Measurements from ENCODE around the gene FAM72A.
"Not testable (repeated sequence)": the region's sequence is repeated elsewhere in the genome, so short reads cannot be mapped to it uniquely, and the experiment has no call there.

FAM72A gene

DNA sequence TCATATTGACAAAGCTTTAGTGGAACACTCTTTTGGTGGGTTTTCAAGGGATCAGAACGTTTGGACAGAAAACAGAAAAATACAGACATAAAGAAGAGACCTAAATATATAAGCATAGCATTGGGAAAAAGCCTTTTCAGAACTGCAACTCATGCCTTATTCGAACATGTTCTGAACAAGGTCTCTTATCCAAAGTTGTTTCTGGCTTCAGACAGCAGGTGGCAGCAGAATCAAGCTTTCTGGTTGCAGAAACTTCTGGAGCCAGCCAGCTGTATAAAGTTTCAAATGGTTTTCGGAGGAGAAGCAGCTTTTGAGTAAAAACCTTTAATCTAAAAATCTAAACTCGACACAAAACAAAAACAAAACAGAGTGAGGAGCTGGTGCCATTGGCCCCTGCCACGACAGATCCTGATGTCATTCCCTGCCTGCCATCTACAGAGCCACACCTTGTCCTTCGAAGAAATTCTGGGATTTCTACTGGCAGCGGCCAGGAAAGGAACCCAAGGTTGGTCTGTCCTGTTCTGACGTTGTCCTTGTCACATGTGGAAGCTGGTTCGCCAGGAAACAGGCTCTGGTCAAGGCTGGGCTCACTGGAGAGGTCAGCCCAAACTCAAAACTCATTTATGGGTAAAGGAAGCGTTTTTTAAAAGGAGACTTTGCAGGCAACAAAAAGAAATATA lies 35.1 kb downstream of the FAM72A start:
- DNase-seq (ENCODE audit: low spot score): not testable (repeated sequence)

DNA sequence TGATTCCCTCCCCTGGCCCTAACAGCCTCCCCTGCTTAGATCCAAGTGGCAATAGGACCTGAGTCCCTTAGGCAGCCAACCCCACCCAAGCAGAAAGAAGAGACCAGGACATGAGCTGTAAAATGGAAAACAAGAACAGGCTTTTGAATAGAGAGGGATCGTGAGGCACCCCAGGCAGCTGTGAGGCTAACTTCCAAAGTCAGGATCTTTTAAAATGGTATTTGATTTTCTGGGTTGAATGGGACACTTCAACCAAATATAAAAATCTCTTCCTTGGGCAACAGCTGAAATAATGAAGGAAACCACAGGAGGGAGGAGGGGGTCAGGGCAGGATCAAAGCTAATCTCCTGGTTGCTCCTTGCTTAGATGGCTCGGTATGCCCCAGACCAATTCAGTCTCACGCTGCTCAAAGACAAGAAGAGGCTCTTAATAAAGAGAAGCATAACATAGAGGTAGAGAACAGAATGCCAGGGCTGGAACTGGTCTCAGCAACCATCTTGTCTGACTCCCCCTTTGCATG lies 56.8 kb downstream of the FAM72A start:
- no peak for DNase-seq (ENCODE audit: low spot score)

DNA sequence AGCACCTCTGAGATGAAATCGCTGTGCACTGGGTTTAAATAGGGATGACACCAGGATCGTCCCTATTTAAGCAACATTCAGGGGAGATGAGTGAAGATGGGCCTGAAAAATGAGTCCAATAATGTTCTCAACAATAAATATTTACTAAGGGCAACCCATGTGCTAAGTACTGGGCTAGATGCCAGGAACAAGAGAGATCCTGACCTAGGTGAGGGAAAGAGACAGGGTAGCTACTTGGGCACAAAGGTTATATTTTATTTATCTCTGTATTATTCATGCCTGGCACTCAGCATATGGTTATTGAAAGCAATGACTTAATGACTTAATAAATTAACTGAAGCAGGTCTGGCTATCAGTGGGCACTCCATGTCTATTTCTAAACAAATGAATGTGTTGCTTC lies 58.0 kb downstream of the FAM72A start:
- DNase-seq (ENCODE audit: low spot score): no peak

DNA sequence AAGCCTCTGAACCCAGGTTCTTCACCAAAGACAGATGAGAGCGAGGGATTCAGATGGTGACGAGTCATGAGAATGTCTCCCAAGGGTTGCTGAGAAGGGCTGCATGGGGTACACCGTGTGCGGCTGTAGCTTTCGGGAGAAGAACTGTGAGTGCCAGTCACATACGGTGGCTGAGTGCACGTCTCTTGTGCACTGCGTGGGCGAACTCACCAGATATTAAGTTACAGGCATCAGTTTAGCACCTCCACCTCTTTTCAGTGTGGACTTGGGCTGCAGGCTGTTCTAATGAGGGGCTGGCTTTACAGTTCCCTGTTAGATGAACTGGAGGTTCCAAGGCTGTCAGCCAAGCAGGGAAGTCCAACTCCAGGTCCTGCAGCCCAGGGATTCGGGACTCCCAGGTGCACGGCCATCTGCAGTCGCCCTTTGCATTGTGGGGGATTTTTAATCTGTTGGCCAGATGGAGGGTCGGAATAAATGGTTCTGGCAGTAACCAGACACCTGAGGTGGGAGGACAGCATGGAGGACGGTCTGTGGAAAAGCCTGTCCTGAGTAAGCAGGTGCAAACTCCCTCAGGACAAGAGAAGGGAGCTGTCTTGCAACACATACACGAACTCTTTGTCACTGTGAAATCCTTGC lies 59.0 kb downstream of the FAM72A start:
- DNase-seq (ENCODE audit: low spot score): no peak

DNA sequence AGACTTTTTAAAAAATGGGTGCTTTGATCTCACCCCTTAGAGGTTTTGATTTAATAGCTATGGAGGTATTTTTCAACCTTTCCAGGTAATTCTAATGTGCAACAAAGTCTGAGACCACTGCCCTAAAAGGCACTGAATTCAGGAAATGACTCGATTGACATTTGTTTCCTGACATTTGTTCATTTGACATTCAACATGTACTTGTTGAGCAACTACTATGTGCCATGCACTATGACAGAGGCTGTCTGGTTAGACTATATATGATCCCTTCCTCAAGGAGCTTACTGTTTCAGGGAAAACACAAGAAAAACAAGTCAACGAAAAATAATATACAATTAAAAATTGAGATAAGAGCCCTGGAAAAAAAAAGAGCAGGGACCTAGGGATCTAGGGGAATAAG lies 59.9 kb downstream of the FAM72A start:
- DNase-seq (ENCODE audit: low spot score): no peak

DNA sequence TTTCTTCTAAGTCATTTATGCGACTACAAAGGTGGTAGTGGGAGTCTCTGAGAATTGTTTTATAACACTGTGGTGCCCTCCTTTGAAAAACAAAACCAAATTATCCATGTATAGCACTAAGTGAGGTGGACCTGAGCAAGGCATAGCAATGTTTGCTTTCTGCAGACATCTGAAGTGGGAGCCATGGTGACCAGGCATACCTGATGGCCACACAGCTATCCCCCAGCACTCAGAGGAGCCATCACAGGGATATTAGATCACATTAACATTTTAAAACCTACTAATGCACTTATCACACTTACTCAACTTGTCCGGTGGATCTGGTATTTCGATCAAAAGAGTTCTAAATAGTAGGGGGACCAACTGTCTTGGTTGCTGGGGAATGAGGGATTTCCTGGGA lies 60.6 kb downstream of the FAM72A start:
- no peak for DNase-seq (ENCODE audit: low spot score)

DNA sequence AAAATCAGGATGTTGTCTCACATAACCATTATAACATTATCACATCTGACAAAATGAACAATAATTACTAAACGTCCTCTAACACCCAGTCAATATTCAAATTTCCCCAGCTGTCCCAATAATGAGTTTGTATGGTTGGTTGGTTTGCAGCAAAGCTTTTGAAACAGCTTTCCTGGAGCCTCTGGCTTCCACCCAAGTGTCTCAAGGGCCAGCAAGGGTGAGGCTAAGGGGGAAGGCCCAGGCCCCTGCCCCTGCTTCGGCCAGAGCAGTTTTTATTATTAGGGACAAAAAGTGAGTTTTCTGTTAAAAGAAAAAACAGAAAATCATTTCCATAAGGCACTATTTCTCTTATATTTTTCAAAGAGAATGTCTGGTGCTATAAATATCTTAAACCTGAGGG lies 66.4 kb downstream of the FAM72A start:
- DNase-seq (ENCODE audit: low spot score): no peak

Measured in kidney capillary endothelial cell (primary cell).